Measurements from ENCODE around the gene PCDHAC2. TPM values are rescaled to one million over a fixed set of nuclear protein-coding genes. Genes with fewer than 3 reads are reported as not detected.
A peak's percentile ranks its signal among the peaks of the same experiment; 100 is the strongest.

The PCDHAC2 gene
- total RNA-seq, 1 donor from 2014 or later: 4.6 TPM

GRCh38 chr5:140986117-140986521 lies 19.8 kb downstream of the PCDHAC2 start:
- DNase-seq: peak; percentile 66

- peak; percentile 49 for DNase-seq
Observed at GRCh38 chr5:140988100-140988499, 21.8 kb downstream of the PCDHAC2 start.

GRCh38 chr5:140988608-140989007 lies 22.3 kb downstream of the PCDHAC2 start:
- no peak for DNase-seq

GRCh38 chr5:140989254-140990020 lies 23.2 kb downstream of the PCDHAC2 start:
- DNase-seq: no peak

- DNase-seq: no peak
Observed at GRCh38 chr5:140992828-140993227, 26.6 kb downstream of the PCDHAC2 start.

GRCh38 chr5:140996060-140996459 lies 29.8 kb downstream of the PCDHAC2 start:
- peak; percentile 26 for DNase-seq

GRCh38 chr5:140998921-140999410 lies 32.7 kb downstream of the PCDHAC2 start:
- no peak for DNase-seq

GRCh38 chr5:141001446-141001843 lies 35.2 kb downstream of the PCDHAC2 start:
- DNase-seq: peak; percentile 23

- DNase-seq: peak; percentile 43
Observed at GRCh38 chr5:141001844-141002604, 35.7 kb downstream of the PCDHAC2 start.

GRCh38 chr5:141002605-141002965 lies 36.3 kb downstream of the PCDHAC2 start:
- DNase-seq: no peak

- no peak for DNase-seq
Observed at GRCh38 chr5:141003031-141003430, 36.8 kb downstream of the PCDHAC2 start.

GRCh38 chr5:141003791-141004611 lies 37.7 kb downstream of the PCDHAC2 start:
- DNase-seq: no peak

- DNase-seq: no peak
Observed at GRCh38 chr5:141007791-141008190, 41.5 kb downstream of the PCDHAC2 start.

GRCh38 chr5:141010047-141010793 lies 43.9 kb downstream of the PCDHAC2 start:
- DNase-seq: no peak

- no peak for DNase-seq
Observed at GRCh38 chr5:141017943-141018342, 51.7 kb downstream of the PCDHAC2 start.

Small RNAs within 50 kb of the gene (small RNA-seq; reads per million reads assigned to genes)
- not detected for gene AC010223.1 (ENCODE audit: low replicate concordance)

Other genes starting within 250 kb of the PCDHAC2 start
- not detected for gene PCDHA1, start 180.3 kb upstream of the PCDHAC2 start, total RNA-seq
- gene PCDHA2, start 171.6 kb upstream of the PCDHAC2 start, total RNA-seq: 0.72 TPM
- 0.10 TPM for gene PCDHA3, start 165.4 kb upstream of the PCDHAC2 start, total RNA-seq
- 1.4 TPM for gene PCDHA4, start 159.4 kb upstream of the PCDHAC2 start, total RNA-seq
- gene PCDHA5, start 144.9 kb upstream of the PCDHAC2 start, total RNA-seq: 0.41 TPM
- 0.82 TPM for gene PCDHA6, start 138.5 kb upstream of the PCDHAC2 start, total RNA-seq
- 0.21 TPM for gene PCDHA7, start 132.2 kb upstream of the PCDHAC2 start, total RNA-seq
- gene PCDHA8, start 125.3 kb upstream of the PCDHAC2 start, total RNA-seq: not detected
- gene PCDHA9, start 118.1 kb upstream of the PCDHAC2 start, total RNA-seq: 0.10 TPM
- gene PCDHA10, start 110.6 kb upstream of the PCDHAC2 start, total RNA-seq: 0.21 TPM
- gene PCDHA11, start 97.5 kb upstream of the PCDHAC2 start, total RNA-seq: 0.51 TPM
- gene PCDHA12, start 91.2 kb upstream of the PCDHAC2 start, total RNA-seq: 0.10 TPM
- gene PCDHA13, start 84.4 kb upstream of the PCDHAC2 start, total RNA-seq: 0.31 TPM
- 0.41 TPM for gene PCDHAC1, start 40.2 kb upstream of the PCDHAC2 start, total RNA-seq
- not detected for gene PCDHB1, start 84.9 kb downstream of the PCDHAC2 start, total RNA-seq
- gene PCDHB2, start 128.1 kb downstream of the PCDHAC2 start, total RNA-seq: 4.4 TPM
- gene PCDHB3, start 134.0 kb downstream of the PCDHAC2 start, total RNA-seq: 3.7 TPM
- gene PCDHB4, start 155.3 kb downstream of the PCDHAC2 start, total RNA-seq: 4.0 TPM
- gene PCDHB5, start 168.7 kb downstream of the PCDHAC2 start, total RNA-seq: 5.6 TPM
- 0.82 TPM for gene PCDHB6, start 183.6 kb downstream of the PCDHAC2 start, total RNA-seq
- 3.3 TPM for gene PCDHB7, start 206.2 kb downstream of the PCDHAC2 start, total RNA-seq
- 2.3 TPM for gene PCDHB8, start 211.3 kb downstream of the PCDHAC2 start, total RNA-seq
- gene PCDHB16, start 215.9 kb downstream of the PCDHAC2 start, total RNA-seq: 4.1 TPM
- 1.7 TPM for gene PCDHB9, start 220.7 kb downstream of the PCDHAC2 start, total RNA-seq
- gene PCDHB10, start 225.9 kb downstream of the PCDHAC2 start, total RNA-seq: 6.1 TPM
- gene PCDHB11, start 233.2 kb downstream of the PCDHAC2 start, total RNA-seq: 5.9 TPM
- gene PCDHB12, start 242.2 kb downstream of the PCDHAC2 start, total RNA-seq: 4.8 TPM
- 4.4 TPM for gene PCDHB13, start 247.4 kb downstream of the PCDHAC2 start, total RNA-seq

Measured in tongue (tissue), 3 donors.